RKO (cell line): ENCODE data around the gene CROCC2.
A peak's percentile ranks its signal among the peaks of the same experiment; 100 is the strongest.

ENCODE experiments used
- DNase-seq: peaks from one replicate; pipeline ENCODE4 v3.0.0-alpha.2; 2016; ENCODE audit warnings: low spot score

Gene CROCC2

DNA sequence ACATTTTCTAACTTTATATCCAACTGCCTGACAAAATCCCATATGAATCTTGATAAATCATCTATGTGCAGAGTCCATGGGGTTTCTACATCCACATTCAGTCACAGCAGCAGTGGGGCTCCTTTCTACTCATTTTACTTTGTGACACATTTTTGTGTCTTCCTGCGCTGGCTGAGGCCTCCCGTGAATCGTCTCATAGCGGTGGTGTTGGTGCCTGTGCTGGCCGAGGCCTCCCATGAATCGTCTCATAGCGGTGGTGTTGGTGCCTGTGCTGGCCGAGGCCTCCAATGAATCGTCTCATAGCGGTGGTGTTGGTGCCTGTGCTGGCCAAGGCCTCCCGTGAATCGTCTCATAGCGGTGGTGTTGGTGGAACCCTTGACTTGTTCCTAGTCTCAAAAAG is 109.3 kb downstream of the CROCC2 start:
- DNase-seq = no peak

- no peak for DNase-seq
These were observed 111.2 kb downstream of the CROCC2 start for GRCh38 chr2:241017228-241017940.

- DNase-seq = no peak
These were observed 112.1 kb downstream of the CROCC2 start for GRCh38 chr2:241018051-241018891.

DNA sequence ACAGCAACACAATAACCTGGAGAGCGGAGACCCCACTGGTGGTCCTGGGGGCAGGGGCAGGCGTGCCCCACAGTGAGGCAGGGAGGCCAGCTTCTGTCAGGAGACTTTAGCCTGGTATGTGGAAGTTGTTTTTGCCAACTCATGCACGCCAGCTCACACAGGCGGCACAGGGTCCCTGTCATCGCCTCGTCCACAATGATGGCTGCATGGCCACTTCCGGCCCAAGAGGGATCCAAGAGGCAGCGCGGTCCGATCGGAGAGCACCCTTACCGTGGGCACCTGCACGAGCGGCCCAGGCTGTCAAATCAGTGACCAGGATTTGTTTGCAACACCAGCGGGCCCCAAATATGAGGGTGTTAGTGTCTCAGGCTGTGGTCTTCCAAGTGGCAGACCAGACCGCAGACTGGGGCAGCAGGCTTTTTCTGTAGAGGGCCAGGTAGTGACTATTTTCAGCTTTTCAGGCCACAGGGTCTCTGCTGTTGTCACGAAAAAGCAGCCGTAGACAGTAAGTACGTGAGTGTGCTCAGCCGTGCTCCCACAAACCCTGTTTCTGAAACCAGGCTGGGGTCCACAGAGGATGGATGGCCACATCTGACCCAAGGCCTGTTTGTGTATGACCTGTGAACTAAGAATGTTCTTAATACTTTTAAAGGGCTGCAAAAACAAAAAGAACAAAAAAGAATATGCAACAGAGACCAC is 113.5 kb downstream of the CROCC2 start:
- DNase-seq = no peak

DNA sequence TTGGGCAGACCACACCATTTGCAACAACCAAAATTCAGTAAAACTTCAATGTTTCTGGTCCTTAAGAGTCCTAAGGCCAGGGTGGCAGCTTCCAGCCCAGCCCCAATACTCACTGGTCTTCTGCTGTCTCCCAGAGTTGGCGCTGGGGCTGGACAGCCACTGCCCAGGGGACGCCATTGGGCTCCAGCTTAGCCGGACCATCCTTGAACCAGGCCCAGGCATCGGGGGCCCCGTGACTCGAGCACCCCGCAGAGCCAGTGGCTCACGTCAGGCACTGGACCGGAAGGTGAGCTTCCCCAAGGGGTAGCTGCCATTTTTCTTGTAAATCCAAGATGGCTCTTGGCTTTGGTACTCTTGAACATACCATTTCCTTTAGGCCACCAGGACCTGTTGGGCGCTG is 114.1 kb downstream of the CROCC2 start:
- DNase-seq = no peak

GRCh38 chr2:241020629-241021190 is 114.6 kb downstream of the CROCC2 start:
- no peak for DNase-seq

DNA sequence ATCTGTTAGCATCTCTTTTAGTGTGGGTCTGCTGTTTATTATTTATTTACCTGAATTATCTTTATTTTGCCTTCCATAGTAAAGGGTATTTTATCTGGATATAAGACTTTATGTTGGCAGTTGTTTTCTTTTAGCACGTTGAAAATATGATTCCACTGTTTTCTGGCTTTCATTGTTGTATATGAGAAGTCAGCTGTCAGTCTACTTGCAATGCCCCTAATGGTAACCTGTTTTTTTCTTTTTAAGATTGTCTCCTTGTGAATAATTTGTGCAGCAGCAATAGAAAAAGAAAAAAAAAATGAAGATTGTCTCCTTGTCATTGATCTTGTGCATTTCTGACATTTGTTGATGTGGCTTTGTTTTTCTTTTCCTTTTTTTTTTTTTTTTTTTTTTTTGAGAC is 119.5 kb downstream of the CROCC2 start:
- DNase-seq = no peak

GRCh38 chr2:241029599-241030332 is 123.6 kb downstream of the CROCC2 start:
- no peak for DNase-seq

- no peak for DNase-seq
These were observed 124.2 kb downstream of the CROCC2 start for GRCh38 chr2:241030333-241030680.

- DNase-seq = no peak
These were observed 124.7 kb downstream of the CROCC2 start for GRCh38 chr2:241030883-241031282.

GRCh38 chr2:241031436-241032165 is 125.5 kb downstream of the CROCC2 start:
- DNase-seq = no peak

- DNase-seq = no peak
These were observed 127.3 kb downstream of the CROCC2 start for GRCh38 chr2:241033336-241033987.

DNA sequence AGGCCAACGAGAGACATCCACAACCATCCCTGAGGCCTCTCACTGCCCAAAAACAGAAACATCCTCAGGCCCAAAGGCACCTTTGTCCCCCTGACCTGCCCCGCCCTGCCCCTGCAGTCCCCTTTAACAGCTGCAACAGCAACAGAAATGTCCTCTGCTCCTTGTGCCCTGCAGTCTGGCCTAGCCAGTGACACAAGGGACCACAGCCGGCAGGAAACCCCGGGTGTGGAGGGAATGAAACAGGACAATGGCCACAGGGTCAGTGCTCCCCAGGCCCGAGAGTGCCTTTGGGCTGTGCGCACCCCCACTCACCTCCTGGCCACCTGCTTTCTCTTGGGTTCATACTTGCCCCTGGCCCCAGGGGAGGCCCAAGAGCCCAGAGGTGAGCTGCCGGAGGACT is 127.9 kb downstream of the CROCC2 start:
- no peak for DNase-seq

GRCh38 chr2:241034490-241035141 is 128.5 kb downstream of the CROCC2 start:
- DNase-seq = no peak

DNA sequence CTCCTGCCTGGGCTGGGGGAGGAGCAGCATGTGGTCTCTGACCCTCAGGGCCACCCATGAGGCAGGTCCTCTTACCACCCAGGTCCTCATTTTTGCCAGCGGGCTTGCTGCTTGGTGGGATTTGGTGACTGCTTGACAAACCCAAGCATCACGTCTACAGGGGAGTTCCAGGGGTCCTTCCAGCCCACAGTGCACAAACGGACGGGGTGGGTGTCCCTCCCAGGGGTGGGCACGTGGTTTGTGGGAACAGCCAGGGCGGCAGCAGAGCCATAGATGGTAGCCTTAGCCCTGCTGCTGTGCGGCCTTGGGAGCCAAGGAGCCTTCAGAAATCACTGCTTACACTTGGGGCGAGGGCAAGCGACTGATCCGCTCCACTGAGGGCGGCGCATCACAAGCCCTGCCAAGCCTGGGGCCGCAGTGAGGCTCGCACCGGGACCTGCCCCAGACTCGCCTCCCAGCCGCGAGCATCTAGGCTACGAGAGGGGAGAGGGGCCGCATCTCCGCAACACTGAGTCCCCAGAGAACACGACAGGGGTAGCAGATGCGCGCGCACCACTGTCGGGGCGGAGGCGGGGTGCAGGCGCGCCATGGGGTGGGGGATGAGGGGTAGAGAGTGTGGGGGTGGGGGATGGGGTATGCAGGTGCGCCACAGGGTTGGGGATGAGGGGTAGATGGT is 129.1 kb downstream of the CROCC2 start:
- no peak for DNase-seq

- no peak for DNase-seq
These were observed 129.8 kb downstream of the CROCC2 start for GRCh38 chr2:241035818-241036396.

- DNase-seq = peak; percentile 63
These were observed 130.3 kb downstream of the CROCC2 start for GRCh38 chr2:241036397-241036963.

DNA sequence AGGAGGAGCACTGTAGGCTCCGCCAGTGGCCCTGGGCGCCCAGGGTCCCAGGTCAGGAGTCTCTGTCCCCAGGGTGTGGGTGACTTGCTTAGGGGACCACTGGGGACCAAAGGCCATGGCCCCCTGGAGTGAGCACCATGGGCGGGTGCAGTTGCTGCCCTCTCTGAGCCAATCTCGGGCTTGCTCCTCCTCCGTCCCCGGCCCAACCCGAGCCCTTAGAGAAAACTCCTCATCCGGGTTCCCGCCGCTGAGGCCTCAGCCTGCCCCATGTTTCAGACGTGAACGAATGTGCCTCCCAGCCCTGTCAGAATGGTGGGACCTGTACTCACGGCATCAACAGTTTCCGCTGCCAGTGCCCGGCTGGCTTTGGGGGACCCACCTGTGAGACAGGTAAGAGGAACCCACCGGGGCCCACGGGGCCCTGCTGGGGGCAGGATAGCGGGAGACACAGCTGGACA is 130.9 kb downstream of the CROCC2 start:
- no peak for DNase-seq

DNA sequence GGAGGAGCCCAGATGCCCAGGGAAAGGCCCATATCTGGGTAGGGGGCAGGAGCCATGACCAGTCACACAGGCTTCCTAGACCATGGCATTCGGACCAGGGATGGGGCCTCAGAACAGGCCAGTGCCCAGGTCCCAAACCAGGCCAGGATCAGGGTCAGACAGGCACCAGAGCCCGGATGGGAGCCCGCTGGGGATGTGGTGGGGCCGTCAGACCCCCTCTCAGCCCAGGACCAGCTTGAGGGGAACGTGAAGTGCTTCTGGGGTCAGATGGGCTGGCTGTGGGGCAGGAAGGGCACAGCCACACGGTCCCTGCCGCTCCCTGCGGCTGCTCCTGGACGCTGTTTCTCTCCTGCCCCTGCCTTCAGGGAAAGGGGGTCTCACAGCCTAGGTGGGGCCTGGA is 131.4 kb downstream of the CROCC2 start:
- no peak for DNase-seq
